Neural crest cell (in vitro differentiated cells): ENCODE results near the gene EED. TPM values are rescaled to one million over a fixed set of nuclear protein-coding genes. Genes with fewer than 3 reads are reported as not detected.
A peak's percentile ranks its signal among the peaks of the same experiment; 100 is the strongest.
"Not testable (repeated sequence)": the region's sequence is repeated elsewhere in the genome, so short reads cannot be mapped to it uniquely, and the experiment has no call there.

ENCODE experiments used
- DNase-seq: peaks from one replicate; pipeline ENCODE4 v3.0.0; 2021; ENCODE audit warnings: low read depth, mixed read lengths, low spot score
- H3K27ac Mint-ChIP-seq: one replicate; pipeline ENCODE4 v1.8.0; 2021; ENCODE audit warnings: mild to moderate bottlenecking, mixed read lengths; ENCODE audit not compliant: unreplicated experiment
- H3K27me3 Mint-ChIP-seq: 2 replicates; pipeline ENCODE4 v1.8.0; 2021; ENCODE audit warnings: low read depth, mild to moderate bottlenecking, mixed read lengths
- H3K36me3 Mint-ChIP-seq: 2 replicates; pipeline ENCODE4 v1.8.0; 2021; ENCODE audit warnings: low read depth, mild to moderate bottlenecking, mixed read lengths
- H3K4me1 Mint-ChIP-seq: 2 replicates; pipeline ENCODE4 v1.8.0; 2021; ENCODE audit warnings: mixed read lengths
- H3K4me3 Mint-ChIP-seq: one replicate; pipeline ENCODE4 v1.8.0; 2021; ENCODE audit warnings: mild to moderate bottlenecking, mixed read lengths
- H3K9me3 Mint-ChIP-seq: 2 replicates; pipeline ENCODE4 v1.8.0; 2021; ENCODE audit warnings: mixed read lengths
- CTCF ChIP-seq: fragments of 200-600 bp; sonication (generic); conservative IDR thresholded peaks from 2 replicates; pipeline ENCODE4 v1.5.0; 2021; ENCODE audit warnings: antibody characterized with exemption, mild to moderate bottlenecking
- total RNA-seq: library from RNA; stranded (reverse); gene quantifications from 2 replicates; pipeline ENCODE4 v1.2.1, GENCODE V29; 2021

EED gene
- total RNA-seq, 1 donor from 2014 or later, result 39.2 TPM

- H3K27me3 Mint-ChIP-seq, result no peaks in the 10 kb centered on the region
- H3K9me3 Mint-ChIP-seq, result no peaks in the 10 kb centered on the region
- no peak for TF ChIP-seq CTCF
Measured at GRCh38 chr11:86301742-86302091, 57.2 kb downstream of the EED start.

GRCh38 chr11:86302092-86302793 lies 57.7 kb downstream of the EED start, which contains the start of gene HIKESHI:
HIKESHI (plus strand) TSS chr11:86302240; CDS start chr11:86302449, 209 bp downstream.
- peak within 1 kb of the TSS; percentile 98 for H3K27ac Mint-ChIP-seq
- peaks cover 12% of the 10 kb centered on the region for H3K36me3 Mint-ChIP-seq
- TF ChIP-seq CTCF, result no peak

More at GRCh38 chr11:86301742-86302091, 57.2 kb downstream of the EED start:
- peaks cover 12% of the 10 kb centered on the region for H3K36me3 Mint-ChIP-seq
- H3K27ac Mint-ChIP-seq, result peak overlapping the region; percentile 98
- peaks cover 32% of the 10 kb centered on the region for H3K4me1 Mint-ChIP-seq
- peak overlapping the region; percentile 99 for H3K4me3 Mint-ChIP-seq
- DNase-seq, result no peak

GRCh38 chr11:86303257-86303656 lies 58.7 kb downstream of the EED start:
- Mint-ChIP-seq H3K36me3 (peaks cover 12% of the 10 kb centered on the region), H3K27me3 (no peaks in the 10 kb centered on the region), H3K27ac (no peak overlapping the region), H3K9me3 (no peaks in the 10 kb centered on the region), H3K4me1 (peaks cover 32% of the 10 kb centered on the region), H3K4me3 (peak overlapping the region; percentile 99)
- no peak for DNase-seq
- no peak for TF ChIP-seq CTCF

More at GRCh38 chr11:86302092-86302793, 57.7 kb downstream of the EED start, which contains the start of gene HIKESHI:
- peak; percentile 88 for DNase-seq
- Mint-ChIP-seq H3K9me3 (no peaks in the 10 kb centered on the region), H3K27me3 (no peaks in the 10 kb centered on the region), H3K4me3 (peak within 1 kb of the TSS; percentile 99), H3K4me1 (peaks cover 32% of the 10 kb centered on the region)

GRCh38 chr11:86308710-86309109 lies 64.2 kb downstream of the EED start:
- DNase-seq, H3K27me3 Mint-ChIP-seq, H3K9me3 Mint-ChIP-seq, H3K27ac Mint-ChIP-seq, H3K4me3 Mint-ChIP-seq, H3K4me1 Mint-ChIP-seq: not testable (repeated sequence)
- H3K36me3 Mint-ChIP-seq, result peaks cover 45% of the 10 kb centered on the region

- H3K27me3 Mint-ChIP-seq, result no peaks in the 10 kb centered on the region
- H3K4me3 Mint-ChIP-seq, result no peak overlapping the region
- TF ChIP-seq CTCF, result no peak
- peaks cover 43% of the 10 kb centered on the region for H3K36me3 Mint-ChIP-seq
- no peak overlapping the region for H3K27ac Mint-ChIP-seq
- no peaks in the 10 kb centered on the region for H3K4me1 Mint-ChIP-seq
- H3K9me3 Mint-ChIP-seq, result no peaks in the 10 kb centered on the region
- DNase-seq, result no peak
Measured at GRCh38 chr11:86313793-86314192, 69.2 kb downstream of the EED start.

- no peak for TF ChIP-seq CTCF
- Mint-ChIP-seq H3K4me3 (no peak overlapping the region), H3K27ac (no peak overlapping the region), H3K27me3 (no peaks in the 10 kb centered on the region), H3K9me3 (no peaks in the 10 kb centered on the region), H3K4me1 (no peaks in the 10 kb centered on the region), H3K36me3 (peaks cover 37% of the 10 kb centered on the region)
- no peak for DNase-seq
Measured at GRCh38 chr11:86314636-86315035, 70.1 kb downstream of the EED start.
